HEK293 (cell line): ENCODE results near the gene PDE1C.

ENCODE experiments used
- CTCF ChIA-PET: fragments of 350-600 bp; formaldehyde crosslinking; extraction: SDS; loops from one replicate; lab custom pipeline; 2021; ENCODE audit warnings: antibody characterized with exemption; lab: Yijun Ruan, JAX
- POLR2A ChIA-PET: fragments of 300-600 bp; formaldehyde crosslinking; extraction: SDS; loops from one replicate; lab custom pipeline; 2020; ENCODE audit warnings: antibody characterized with exemption, inconsistent platforms; lab: Yijun Ruan, JAX
- H3K27ac ChIP-seq: fragments of 200-500 bp; sonication (Bioruptor generic); 2 replicates; pipeline ENCODE4 v1.5.1; 2014; ENCODE audit warnings: low read depth, low read length, control low read depth, inconsistent platforms; ENCODE audit errors: extremely low read depth
- H3K36me3 ChIP-seq, 2 experiments: fragments of 200-500 bp in 1 of 2; sonication (Bioruptor generic) in 1 of 2; 1 replicate in 1 of 2; 2 replicates in 1 of 2; pipeline ENCODE4 v1.5.1; 2014 to 2017; ENCODE audit warnings: inconsistent platforms in 2 of 2, low read length in 2 of 2; ENCODE audit not compliant: control insufficient read depth in 2 of 2, insufficient read depth in 1 of 2
- H3K4me1 ChIP-seq: fragments of 200-500 bp; sonication (Bioruptor generic); 2 replicates; pipeline ENCODE4 v1.5.1; 2014; ENCODE audit warnings: mild to moderate bottlenecking, low read length, inconsistent platforms; ENCODE audit not compliant: control insufficient read depth, insufficient read depth
- H3K4me3 ChIP-seq: 2 replicates; pipeline ENCODE4 v1.5.1; 2011; ENCODE audit warnings: low read depth, mild to moderate bottlenecking, control low read depth, low read length, moderate library complexity
- H3K9me3 ChIP-seq: fragments of 200-500 bp; sonication (Bioruptor generic); 2 replicates; pipeline ENCODE4 v1.5.1; 2014; ENCODE audit warnings: low read depth, low read length, inconsistent platforms; ENCODE audit not compliant: control insufficient read depth, insufficient read depth
- HIC1 ChIP-seq: fragments of 450-650 bp; formaldehyde crosslinking; IDR thresholded peaks from 2 replicates; pipeline ENCODE4 v1.5.1; 2016; ENCODE audit warnings: missing biosample characterization, missing genetic modification characterization
- MZF1 ChIP-seq: fragments of 450-650 bp; formaldehyde crosslinking; IDR thresholded peaks from 2 replicates; pipeline ENCODE4 v1.5.1; 2017; ENCODE audit warnings: missing biosample characterization, missing genetic modification characterization, borderline replicate concordance
- SCRT2 ChIP-seq: fragments of 450-650 bp; formaldehyde crosslinking; IDR thresholded peaks from 2 replicates; pipeline ENCODE4 v1.5.1; 2016; ENCODE audit warnings: missing biosample characterization, missing genetic modification characterization
- SP7 ChIP-seq: fragments of 450-650 bp; formaldehyde crosslinking; IDR thresholded peaks from 2 replicates; pipeline ENCODE4 v1.5.1; 2016; ENCODE audit warnings: missing biosample characterization, missing genetic modification characterization
- TCF7L2 ChIP-seq: IDR thresholded peaks from 2 replicates; pipeline ENCODE4 v1.6.1; 2011; ENCODE audit warnings: low read depth, mild to moderate bottlenecking, inconsistent platforms, low read length, moderate library complexity, borderline replicate concordance
- TRIM28 ChIP-seq: IDR thresholded peaks from 2 replicates; pipeline ENCODE4 v1.6.1; 2011; ENCODE audit warnings: low read length, control low read depth, borderline replicate concordance
- WT1 ChIP-seq: fragments of 450-650 bp; formaldehyde crosslinking; IDR thresholded peaks from 2 replicates; pipeline ENCODE4 v1.5.1; 2016; ENCODE audit warnings: missing biosample characterization, missing genetic modification characterization
- ZBTB26 ChIP-seq: fragments of 450-650 bp; formaldehyde crosslinking; optimal IDR thresholded peaks from 2 replicates; pipeline ENCODE3; 2016; ENCODE audit warnings: missing biosample characterization, mild to moderate bottlenecking, missing genetic modification characterization
- ZBTB8A ChIP-seq: fragments of 450-650 bp; formaldehyde crosslinking; IDR thresholded peaks from 2 replicates; pipeline ENCODE4 v1.5.1; 2016; ENCODE audit warnings: missing biosample characterization, missing genetic modification characterization
- ZFP69B ChIP-seq: fragments of 450-650 bp; formaldehyde crosslinking; IDR thresholded peaks from 2 replicates; pipeline ENCODE4 v1.5.1; 2016; ENCODE audit warnings: missing biosample characterization, missing genetic modification characterization
- ZNF133 ChIP-seq: fragments of 450-650 bp; formaldehyde crosslinking; IDR thresholded peaks from 2 replicates; pipeline ENCODE4 v1.5.1; 2016; ENCODE audit warnings: missing biosample characterization, missing genetic modification characterization
- ZNF146 ChIP-seq: fragments of 450-650 bp; formaldehyde crosslinking; IDR thresholded peaks from 2 replicates; pipeline ENCODE4 v1.5.1; 2016; ENCODE audit warnings: missing biosample characterization, missing genetic modification characterization
- ZNF148 ChIP-seq: fragments of 450-650 bp; formaldehyde crosslinking; IDR thresholded peaks from 2 replicates; pipeline ENCODE4 v1.5.0; 2017; ENCODE audit warnings: missing biosample characterization, missing genetic modification characterization, borderline replicate concordance
- ZNF311 ChIP-seq: fragments of 450-650 bp; formaldehyde crosslinking; IDR thresholded peaks from 2 replicates; pipeline ENCODE4 v1.5.1; 2017; ENCODE audit warnings: missing biosample characterization, missing genetic modification characterization, borderline replicate concordance
- ZNF544 ChIP-seq: fragments of 450-650 bp; formaldehyde crosslinking; IDR thresholded peaks from 2 replicates; pipeline ENCODE4 v1.5.0; 2017; ENCODE audit warnings: missing biosample characterization, missing genetic modification characterization
- ZNF560 ChIP-seq: fragments of 450-650 bp; formaldehyde crosslinking; IDR thresholded peaks from 2 replicates; pipeline ENCODE4 v1.5.1; 2017; ENCODE audit warnings: missing biosample characterization, missing genetic modification characterization, borderline replicate concordance
- ZNF654 ChIP-seq: fragments of 450-650 bp; formaldehyde crosslinking; IDR thresholded peaks from 2 replicates; pipeline ENCODE4 v1.5.1; 2016; ENCODE audit warnings: low read depth, missing biosample characterization, missing genetic modification characterization
- ZNF747 ChIP-seq: fragments of 450-650 bp; formaldehyde crosslinking; IDR thresholded peaks from 2 replicates; pipeline ENCODE4 v1.5.1; 2016; ENCODE audit warnings: missing biosample characterization, missing genetic modification characterization
- ZNF777 ChIP-seq: fragments of 450-650 bp; formaldehyde crosslinking; IDR thresholded peaks from 2 replicates; pipeline ENCODE4 v1.5.1; 2017; ENCODE audit warnings: missing biosample characterization, missing genetic modification characterization, borderline replicate concordance
- ZNF830 ChIP-seq: fragments of 450-650 bp; IDR thresholded peaks from 2 replicates; pipeline ENCODE4 v1.5.0; 2018; ENCODE audit warnings: missing biosample characterization, missing genetic modification characterization, low read depth, mild to moderate bottlenecking, moderate library complexity
- TF ChIP-seq, protein P1 (sequence below): fragments of 450-650 bp; formaldehyde crosslinking; IDR thresholded peaks from 2 replicates; pipeline ENCODE4 v1.5.1; 2017; ENCODE audit warnings: missing biosample characterization, mild to moderate bottlenecking, missing genetic modification characterization, moderate library complexity

PDE1C gene

GRCh38 chr7:31903962-31904361 lies 166.2 kb downstream of the PDE1C start (continued):
- TF ChIP-seq ZNF148 (tag by site-specific recombination) (no peak), SCRT2 (no peak), ZNF311 (tag by site-specific recombination) (no peak)

DNA sequence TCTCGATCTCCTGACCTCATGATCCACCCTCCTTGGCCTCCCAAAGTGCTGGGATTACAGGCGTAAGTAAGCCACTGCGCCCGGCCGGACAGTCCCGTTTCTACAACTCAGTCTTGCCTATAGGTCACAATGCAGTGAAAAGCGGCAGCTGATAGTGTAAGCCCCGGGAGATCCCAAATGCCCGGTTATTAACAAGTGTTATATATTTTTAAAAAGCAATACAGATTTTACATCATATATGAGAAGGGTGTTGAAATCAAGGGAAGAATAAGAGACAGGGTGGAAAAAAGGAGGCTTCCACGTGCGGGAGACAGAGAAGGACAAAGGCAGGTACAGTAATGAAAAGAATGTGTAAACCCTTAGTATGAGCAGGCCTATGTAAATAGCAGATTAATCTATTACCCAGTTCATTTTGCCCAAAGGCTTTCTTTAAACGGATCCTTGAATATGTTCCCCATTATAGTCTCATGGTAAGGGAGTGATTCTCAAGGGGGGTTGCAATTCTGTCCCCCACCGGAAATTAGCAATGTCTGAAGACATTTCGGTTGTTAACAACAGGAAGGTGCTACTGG lies 170.8 kb downstream of the PDE1C start:
- Histone ChIP-seq H3K4me1 (0 out of 2 replicates have a peak, but pooled peaks cover 2% of the 10 kb centered on the region), H3K27ac (no peak overlapping the region), H3K4me3 (no peak overlapping the region), H3K9me3 (no peaks in the 10 kb centered on the region), H3K36me3 (no peaks in the 10 kb centered on the region)
- ChIA-PET POLR2A (no interaction called here), CTCF (no interaction called here)
- no peak for TF ChIP-seq ZNF560 (tag by site-specific recombination)
- TF ChIP-seq MZF1 (tag by site-specific recombination): no peak
- no peak for TF ChIP-seq ZNF544 (tag by site-specific recombination)
- no peak for TF ChIP-seq ZNF747 (tag by site-specific recombination)
- TF ChIP-seq ZNF830: no peak
- no peak for TF ChIP-seq ZBTB26
- TF ChIP-seq ZBTB8A (tag by site-specific recombination): no peak
- TF ChIP-seq, protein P1, sequence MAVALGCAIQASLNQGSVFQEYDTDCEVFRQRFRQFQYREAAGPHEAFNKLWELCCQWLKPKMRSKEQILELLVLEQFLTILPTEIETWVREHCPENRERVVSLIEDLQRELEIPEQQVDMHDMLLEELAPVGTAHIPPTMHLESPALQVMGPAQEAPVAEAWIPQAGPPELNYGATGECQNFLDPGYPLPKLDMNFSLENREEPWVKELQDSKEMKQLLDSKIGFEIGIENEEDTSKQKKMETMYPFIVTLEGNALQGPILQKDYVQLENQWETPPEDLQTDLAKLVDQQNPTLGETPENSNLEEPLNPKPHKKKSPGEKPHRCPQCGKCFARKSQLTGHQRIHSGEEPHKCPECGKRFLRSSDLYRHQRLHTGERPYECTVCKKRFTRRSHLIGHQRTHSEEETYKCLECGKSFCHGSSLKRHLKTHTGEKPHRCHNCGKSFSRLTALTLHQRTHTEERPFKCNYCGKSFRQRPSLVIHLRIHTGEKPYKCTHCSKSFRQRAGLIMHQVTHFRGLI (tag by site-specific recombination): no peak
- TF ChIP-seq SP7 (tag by site-specific recombination): no peak
- no peak for TF ChIP-seq ZNF146 (tag by site-specific recombination)
- TF ChIP-seq ZNF133 (tag by site-specific recombination): no peak
- TF ChIP-seq HIC1: no peak
- no peak for TF ChIP-seq ZFP69B (tag by site-specific recombination)

DNA sequence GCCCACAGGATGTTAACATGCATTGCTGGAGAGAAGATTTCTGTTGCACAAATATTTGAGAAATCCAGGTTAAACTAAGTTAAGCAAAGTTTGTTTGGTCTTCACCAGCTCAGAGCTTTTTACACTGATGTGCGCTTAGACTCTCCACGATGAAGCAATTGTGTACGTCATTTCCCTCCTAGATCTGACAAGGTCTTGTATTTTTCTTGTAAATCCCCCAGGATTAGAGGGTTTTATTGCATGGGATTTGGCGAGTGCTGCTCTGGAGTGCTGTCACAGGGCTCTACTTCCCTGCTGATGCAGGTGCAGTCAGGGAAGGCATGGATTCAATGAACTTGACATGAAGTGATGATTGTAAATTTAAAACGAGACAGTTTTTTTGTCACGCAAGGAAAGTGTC lies 173.3 kb downstream of the PDE1C start:
- H3K4me3 ChIP-seq: no peak overlapping the region
- ChIA-PET POLR2A (no interaction called here), CTCF (no interaction called here)
- H3K9me3 ChIP-seq: no peaks in the 10 kb centered on the region
- H3K36me3 ChIP-seq: no peaks in the 10 kb centered on the region
- H3K27ac ChIP-seq: no peak overlapping the region
- H3K4me1 ChIP-seq: 0 out of 2 replicates have a peak, but pooled peaks cover 2% of the 10 kb centered on the region
- TF ChIP-seq TRIM28 (peak; percentile 66; the same call in 1 of the 2 replicates), TCF7L2 (0 out of 2 replicates have a peak, but pooled peaks have one; percentile 26), ZNF654 (tag by site-specific recombination) (no peak), ZNF777 (no peak), HIC1 (0 out of 2 replicates have a peak, but pooled peaks have one; percentile 31), WT1 (tag by site-specific recombination) (peak; percentile 57)
- TF ChIP-seq, all 188 proteins: peak for 4
